ENCODE results near the gene HTR1D. TPM values are rescaled to one million over a fixed set of nuclear protein-coding genes. Genes with fewer than 3 reads are reported as not detected.

HTR1D gene
- polyA plus RNA-seq, 2 of the 4 experiments (the other 2 are of a cell fraction), result 8.5 to 11.4 TPM

DNA sequence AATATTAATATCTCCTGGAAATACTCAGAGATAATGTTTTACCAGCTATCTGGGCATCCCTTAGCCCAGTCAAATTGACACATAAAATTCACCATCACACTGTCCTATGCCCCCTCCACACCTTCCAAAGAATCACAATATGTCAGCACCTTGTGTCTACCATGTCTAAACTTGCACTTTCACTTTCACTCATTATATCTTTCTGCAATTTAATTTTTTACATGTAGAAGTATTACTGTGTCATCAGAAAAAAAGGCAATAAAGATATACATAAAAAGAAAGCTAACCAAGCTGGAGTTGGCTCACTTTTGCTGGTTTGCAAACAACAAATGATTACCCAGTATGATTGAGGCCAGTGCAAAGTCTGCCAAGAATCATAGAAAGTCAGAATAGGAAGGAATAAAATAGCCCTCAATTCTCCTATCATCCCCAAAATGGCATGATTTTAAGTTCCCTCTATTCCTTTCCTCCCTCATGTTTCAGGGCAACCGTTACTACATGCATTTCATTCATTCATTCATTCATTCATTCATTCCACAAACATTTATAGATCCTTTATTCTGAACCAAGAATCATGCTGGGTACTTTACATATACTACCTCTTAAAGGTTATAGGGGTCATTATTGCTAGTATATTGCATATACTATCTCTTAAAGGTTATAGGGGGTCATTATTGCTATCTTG lies 42.7 kb downstream of the HTR1D start:
- ATAC-seq (no peak), FAIRE-seq (no peak), DNase-seq (ENCODE audit: low read depth in 1 of 2, low spot score in 1 of 2) (no peak)
- CTCF ChIA-PET, result interaction anchor here (0.8 to 12.2 kb wide), 3 partner anchors 9 to 197 kb away, joined by 3 to 86 read pairs (median 11); no protein-coding TSS in a partner anchor
- H3K4me3 ChIP-seq, result no peak overlapping the region
- TF ChIP-seq KDM5A (IDR thresholded peaks at IDR 0.05), result no peak
- TF ChIP-seq HOXB5 (CRISPR knock-in tag; IDR thresholded peaks at IDR 0.05), result no peak
- TF ChIP-seq, protein P1, sequence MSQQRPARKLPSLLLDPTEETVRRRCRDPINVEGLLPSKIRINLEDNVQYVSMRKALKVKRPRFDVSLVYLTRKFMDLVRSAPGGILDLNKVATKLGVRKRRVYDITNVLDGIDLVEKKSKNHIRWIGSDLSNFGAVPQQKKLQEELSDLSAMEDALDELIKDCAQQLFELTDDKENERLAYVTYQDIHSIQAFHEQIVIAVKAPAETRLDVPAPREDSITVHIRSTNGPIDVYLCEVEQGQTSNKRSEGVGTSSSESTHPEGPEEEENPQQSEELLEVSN (IDR thresholded peaks at IDR 0.05; ENCODE audit: borderline replicate concordance, low read depth), result no peak
- TF ChIP-seq SMC3 (IDR thresholded peaks at IDR 0.05), result no peak
- no peak for TF ChIP-seq HDAC2 (IDR thresholded peaks at IDR 0.05)
- no peak for TF ChIP-seq MYC (IDR thresholded peaks at IDR 0.05; ENCODE audit: borderline replicate concordance, low read length)
- TF ChIP-seq SREBF2 (IDR thresholded peaks at IDR 0.05), result no peak
- no peak for TF ChIP-seq GATA3 (IDR thresholded peaks at IDR 0.05; ENCODE audit: borderline replicate concordance)
- no peak for TF ChIP-seq KDM1A (IDR thresholded peaks at IDR 0.05; ENCODE audit: low read depth)
- TF ChIP-seq, protein P2, sequence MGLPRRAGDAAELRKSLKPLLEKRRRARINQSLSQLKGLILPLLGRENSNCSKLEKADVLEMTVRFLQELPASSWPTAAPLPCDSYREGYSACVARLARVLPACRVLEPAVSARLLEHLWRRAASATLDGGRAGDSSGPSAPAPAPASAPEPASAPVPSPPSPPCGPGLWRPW (IDR thresholded peaks at IDR 0.05), result no peak
- TF ChIP-seq JUN (IDR thresholded peaks at IDR 0.05), result no peak
- no peak for TF ChIP-seq PHF8 (IDR thresholded peaks at IDR 0.05; ENCODE audit: borderline replicate concordance, low read depth)
- TF ChIP-seq, protein P3, sequence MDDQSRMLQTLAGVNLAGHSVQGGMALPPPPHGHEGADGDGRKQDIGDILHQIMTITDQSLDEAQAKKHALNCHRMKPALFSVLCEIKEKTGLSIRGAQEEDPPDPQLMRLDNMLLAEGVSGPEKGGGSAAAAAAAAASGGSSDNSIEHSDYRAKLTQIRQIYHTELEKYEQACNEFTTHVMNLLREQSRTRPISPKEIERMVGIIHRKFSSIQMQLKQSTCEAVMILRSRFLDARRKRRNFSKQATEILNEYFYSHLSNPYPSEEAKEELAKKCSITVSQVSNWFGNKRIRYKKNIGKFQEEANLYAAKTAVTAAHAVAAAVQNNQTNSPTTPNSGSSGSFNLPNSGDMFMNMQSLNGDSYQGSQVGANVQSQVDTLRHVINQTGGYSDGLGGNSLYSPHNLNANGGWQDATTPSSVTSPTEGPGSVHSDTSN (IDR thresholded peaks at IDR 0.05), result no peak
- no peak for TF ChIP-seq HOXB13 (CRISPR knock-in tag; IDR thresholded peaks at IDR 0.05; ENCODE audit: low read depth)
- no peak for TF ChIP-seq CBX2 (IDR thresholded peaks at IDR 0.05; ENCODE audit: borderline replicate concordance, low read depth)
- H3K4me1 ChIP-seq, result peaks cover 20% of the 10 kb centered on the region
- no peaks in the 10 kb centered on the region for H3K9me3 ChIP-seq
- H3K4me2 ChIP-seq, result no peak overlapping the region
- H3K27ac ChIP-seq, result no peak overlapping the region
- 33% methylated on average over 1 of the region's 1 CpG for WGBS (ENCODE audit: missing lambda C conversion rate)
- POLR2A ChIA-PET, result no interaction called here

DNA sequence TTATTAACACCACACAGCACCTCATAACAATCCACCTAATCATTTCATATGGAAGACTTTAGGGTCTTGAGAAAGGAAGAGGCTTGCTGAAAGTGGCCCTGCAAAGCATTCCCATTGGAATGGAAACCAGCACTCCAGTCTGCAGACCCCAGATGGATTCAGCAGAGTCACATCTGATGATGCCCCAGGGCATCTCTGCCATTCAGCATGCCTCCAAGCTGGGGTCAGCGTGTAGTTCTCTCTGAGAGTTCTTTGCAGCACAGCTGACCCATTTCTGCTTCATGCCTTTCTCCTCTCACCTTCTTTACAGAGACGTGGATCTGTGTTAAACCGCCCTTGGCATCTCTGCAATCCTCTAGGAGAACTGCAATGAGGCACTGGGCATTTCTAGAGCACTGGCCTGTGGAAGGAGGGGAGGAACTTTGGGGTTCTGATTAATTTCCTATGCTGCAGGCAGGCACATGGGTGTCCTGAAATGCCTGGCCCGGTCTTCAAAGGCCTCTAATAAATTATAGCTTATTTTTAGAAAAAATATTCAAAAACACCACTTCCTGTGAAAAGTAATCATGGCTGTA lies 46.0 kb downstream of the HTR1D start:
- DNase-seq (ENCODE audit: low read depth in 1 of 2, low spot score in 1 of 2) (no peak), FAIRE-seq (no peak), ATAC-seq (no peak)
- no peak overlapping the region for H3K4me3 ChIP-seq
- H3K4me2 ChIP-seq, result no peak overlapping the region
- H3K27ac ChIP-seq, result 0 out of 6 replicates have a peak overlapping the region, but pooled peaks of 1 of the 2 experiments have one; percentile 43
- TF ChIP-seq, protein P4, sequence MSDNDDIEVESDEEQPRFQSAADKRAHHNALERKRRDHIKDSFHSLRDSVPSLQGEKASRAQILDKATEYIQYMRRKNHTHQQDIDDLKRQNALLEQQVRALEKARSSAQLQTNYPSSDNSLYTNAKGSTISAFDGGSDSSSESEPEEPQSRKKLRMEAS (IDR thresholded peaks at IDR 0.05), result no peak
- ChIA-PET POLR2A (no interaction called here), CTCF (interaction anchor here (1.6 to 12.2 kb wide), 2 partner anchors 13 to 73 kb away, joined by 6 to 86 read pairs; no protein-coding TSS in a partner anchor)
- no peaks in the 10 kb centered on the region for H3K9me3 ChIP-seq
- 60% methylated on average over 4 of the region's 4 CpGs for WGBS (ENCODE audit: missing lambda C conversion rate)
- peaks cover 9% of the 10 kb centered on the region; the same call in 2 of the 3 replicates for H3K4me1 ChIP-seq

DNA sequence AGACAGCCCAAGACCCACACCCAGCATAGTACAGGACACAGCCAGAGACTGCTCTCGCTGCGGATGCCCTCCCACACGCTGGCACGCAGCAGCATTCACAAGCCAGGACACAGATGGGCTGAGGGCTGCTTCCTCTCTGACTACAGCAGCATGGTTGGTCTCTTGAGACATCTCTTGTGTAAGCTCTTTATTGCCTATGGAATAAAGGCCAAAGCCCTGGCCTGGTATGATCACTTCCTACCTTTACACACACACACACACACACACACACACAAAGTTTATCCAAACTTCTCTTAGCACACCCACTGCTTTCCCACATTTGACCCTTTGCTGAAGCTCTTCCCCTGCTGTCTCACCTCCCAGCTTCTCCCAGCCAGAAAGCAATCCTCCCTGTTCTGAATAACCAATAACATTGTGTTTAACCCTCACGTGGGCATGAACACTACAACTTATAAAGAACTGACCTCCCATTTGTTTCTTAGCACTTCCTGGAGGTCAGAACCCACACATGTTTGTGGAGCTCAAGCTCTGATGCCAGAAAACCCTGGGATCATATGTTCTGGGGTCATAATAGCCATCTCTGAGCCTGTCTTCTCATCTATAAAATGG lies 47.5 kb downstream of the HTR1D start:
- CTCF ChIA-PET, result interaction anchor here (1.3 to 12.2 kb wide), 3 partner anchors 14 to 71 kb away, joined by 4 to 86 read pairs (median 6); no protein-coding TSS in a partner anchor
- Histone ChIP-seq H3K4me3 (no peak overlapping the region), H3K9me3 (no peaks in the 10 kb centered on the region), H3K4me2 (no peak overlapping the region), H3K4me1 (peaks cover 23% of the 10 kb centered on the region), H3K27ac (peak overlapping the region in 1 of 2 experiments; percentile 58; a peak in 3 of 6 replicates)
- FAIRE-seq, result no peak
- TF ChIP-seq RCOR1 (IDR thresholded peaks at IDR 0.05; ENCODE audit: low read depth, low read length), result no peak
- TF ChIP-seq RARB (CRISPR knock-in tag; IDR thresholded peaks at IDR 0.05), result no peak
- no peak for TF ChIP-seq CBX2 (IDR thresholded peaks at IDR 0.05; ENCODE audit: borderline replicate concordance, low read depth)
- TF ChIP-seq, protein P5, sequence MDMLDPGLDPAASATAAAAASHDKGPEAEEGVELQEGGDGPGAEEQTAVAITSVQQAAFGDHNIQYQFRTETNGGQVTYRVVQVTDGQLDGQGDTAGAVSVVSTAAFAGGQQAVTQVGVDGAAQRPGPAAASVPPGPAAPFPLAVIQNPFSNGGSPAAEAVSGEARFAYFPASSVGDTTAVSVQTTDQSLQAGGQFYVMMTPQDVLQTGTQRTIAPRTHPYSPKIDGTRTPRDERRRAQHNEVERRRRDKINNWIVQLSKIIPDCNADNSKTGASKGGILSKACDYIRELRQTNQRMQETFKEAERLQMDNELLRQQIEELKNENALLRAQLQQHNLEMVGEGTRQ (IDR thresholded peaks at IDR 0.05), result peak; percentile 80
- TF ChIP-seq EHF (CRISPR knock-in tag; IDR thresholded peaks at IDR 0.05), result no peak
- TF ChIP-seq CHD4 (IDR thresholded peaks at IDR 0.05; ENCODE audit: borderline replicate concordance), result no peak
- TF ChIP-seq RAD21 (conservative IDR thresholded peaks at IDR 0.05 in 1 of 2, IDR thresholded peaks at IDR 0.05 in 1 of 2), result no peak
- peak; percentile 12 to 51; a peak in 3 of 6 replicates for ATAC-seq
- POLR2A ChIA-PET, result interaction anchor here (1.2 kb wide), 1 partner anchor 7 kb away, joined by 4 read pairs; no protein-coding TSS in a partner anchor
- peak in 1 of 2 experiments; percentile 43 for DNase-seq (ENCODE audit: low read depth in 1 of 2, low spot score in 1 of 2)
- 75% methylated on average over 1 of the region's 5 CpGs for WGBS (ENCODE audit: missing lambda C conversion rate)
